ENCODE data around the gene CMTM4. TPM values are rescaled to one million over a fixed set of nuclear protein-coding genes. Genes with fewer than 3 reads are reported as not detected.

CMTM4 gene
- total RNA-seq, 4 donors from 2014 or later, result 14.2 to 22.7 (median 19.6) TPM

DNA sequence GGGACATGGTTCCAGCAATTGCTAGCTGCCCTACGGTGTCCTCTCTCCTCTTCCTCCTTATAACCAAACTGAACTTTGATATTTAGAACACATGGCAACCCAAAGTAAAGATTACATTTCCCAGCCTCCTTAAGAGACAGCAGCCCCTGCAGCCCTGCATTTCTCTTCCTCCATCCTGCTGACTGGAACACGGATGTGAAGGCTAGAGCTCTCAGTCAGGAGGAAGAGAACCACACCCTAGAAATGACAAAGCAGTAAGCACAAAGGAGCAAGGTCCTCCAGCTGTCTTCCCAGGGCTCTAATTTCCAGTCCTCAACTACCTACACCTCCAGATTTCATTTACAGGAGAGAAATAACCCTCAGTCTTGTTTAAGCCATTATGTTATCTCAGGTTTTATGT is 44.0 kb upstream of the CMTM4 start:
- H3K36me3 ChIP-seq, result peaks cover 0 to 70% (median 7%) of the 10 kb centered on the region in 3 donors
- 15 to 35% methylated on average over 2 of the region's 2 CpGs for WGBS, 2 donors
- H3K4me1 ChIP-seq, result peaks cover 4 to 78% (median 38%) of the 10 kb centered on the region in 4 donors

GRCh38 chr16:66740010-66740409 is 43.5 kb upstream of the CMTM4 start:
- H3K27ac ChIP-seq, result peak overlapping the region; percentile 79 to 96 (median 87)
- TF ChIP-seq EP300 (IDR thresholded peaks at IDR 0.05) (no peak), CTCF (IDR thresholded peaks at IDR 0.05) (peak in 3 of 5 experiments; percentile 37 to 58 (median 43))
- no peak for DNase-seq (ENCODE audit: low spot score in 2 of 2)
- H3K36me3 ChIP-seq, result peaks cover 0 to 70% (median 12%) of the 10 kb centered on the region in 3 donors
- no peaks in the 10 kb centered on the region for H3K9me3 ChIP-seq
- 24 to 41% methylated on average over 2 of the region's 2 CpGs for WGBS, 2 donors
- no peaks in the 10 kb centered on the region for H3K27me3 ChIP-seq
- H3K4me3 ChIP-seq, result no peak overlapping the region
- H3K4me1 ChIP-seq, result peaks cover 4 to 78% (median 38%) of the 10 kb centered on the region in 4 donors

More for the DNA sequence above, 44.0 kb upstream of the CMTM4 start:
- H3K9me3 ChIP-seq, result no peaks in the 10 kb centered on the region
- H3K4me3 ChIP-seq, result no peak overlapping the region
- peak overlapping the region; percentile 79 to 96 (median 87) for H3K27ac ChIP-seq
- TF ChIP-seq EP300 (IDR thresholded peaks at IDR 0.05), result no peak
- no peaks in the 10 kb centered on the region for H3K27me3 ChIP-seq
- no peak for DNase-seq (ENCODE audit: low spot score in 2 of 2)

GRCh38 chr16:66735891-66736290 is 39.3 kb upstream of the CMTM4 start:
- peak overlapping the region in 1 of 4 donors; percentile 96 for H3K27ac ChIP-seq
- TF ChIP-seq CTCF (IDR thresholded peaks at IDR 0.05) (no peak), EP300 (IDR thresholded peaks at IDR 0.05) (no peak), POLR2A (IDR thresholded peaks at IDR 0.05) (no peak)
- no peak for DNase-seq (ENCODE audit: low spot score in 2 of 2)
- peaks cover under 1 to 42% (median 18%) of the 10 kb centered on the region in 4 donors for H3K4me1 ChIP-seq
- 90 to 95% methylated on average over 4 of the region's 4 CpGs for WGBS, 2 donors
- peaks cover 0 to 88% (median 37%) of the 10 kb centered on the region in 3 donors for H3K36me3 ChIP-seq
- H3K4me3 ChIP-seq, result no peak overlapping the region
- H3K27me3 ChIP-seq, result no peaks in the 10 kb centered on the region
- no peaks in the 10 kb centered on the region for H3K9me3 ChIP-seq

DNA sequence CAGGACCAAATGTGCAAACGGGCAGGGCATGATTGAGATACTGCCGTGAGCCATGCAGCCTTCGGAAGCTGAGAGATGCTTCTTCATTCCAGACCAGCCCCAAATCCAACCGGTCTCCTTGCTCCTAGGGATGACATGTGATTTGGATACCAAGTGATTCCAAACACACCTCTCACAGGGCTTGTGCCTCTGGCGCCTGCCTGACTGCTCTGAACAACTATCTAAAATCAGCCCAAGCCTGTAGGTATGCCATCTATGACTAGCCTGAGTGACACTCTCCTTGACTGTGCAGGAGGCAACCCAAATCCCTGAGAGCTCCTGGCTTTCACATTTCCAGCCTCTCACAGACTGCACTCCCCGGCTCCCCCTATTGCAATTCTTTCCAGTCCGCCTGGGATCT is 34.6 kb upstream of the CMTM4 start:
- no peaks in the 10 kb centered on the region for H3K9me3 ChIP-seq
- H3K36me3 ChIP-seq, result peaks cover 0 to 93% (median 43%) of the 10 kb centered on the region in 3 donors
- TF ChIP-seq POLR2A (IDR thresholded peaks at IDR 0.05) (no peak), EP300 (IDR thresholded peaks at IDR 0.05) (no peak), CTCF (IDR thresholded peaks at IDR 0.05) (no peak)
- H3K27me3 ChIP-seq, result no peaks in the 10 kb centered on the region
- no peak overlapping the region for H3K27ac ChIP-seq
- peaks cover 0 to 16% (median 0%) of the 10 kb centered on the region in 4 donors for H3K4me1 ChIP-seq
- 75 to 90% methylated on average over 7 of the region's 7 CpGs for WGBS, 2 donors
- H3K4me3 ChIP-seq, result no peak overlapping the region
- DNase-seq (ENCODE audit: low spot score in 2 of 2), result no peak

DNA sequence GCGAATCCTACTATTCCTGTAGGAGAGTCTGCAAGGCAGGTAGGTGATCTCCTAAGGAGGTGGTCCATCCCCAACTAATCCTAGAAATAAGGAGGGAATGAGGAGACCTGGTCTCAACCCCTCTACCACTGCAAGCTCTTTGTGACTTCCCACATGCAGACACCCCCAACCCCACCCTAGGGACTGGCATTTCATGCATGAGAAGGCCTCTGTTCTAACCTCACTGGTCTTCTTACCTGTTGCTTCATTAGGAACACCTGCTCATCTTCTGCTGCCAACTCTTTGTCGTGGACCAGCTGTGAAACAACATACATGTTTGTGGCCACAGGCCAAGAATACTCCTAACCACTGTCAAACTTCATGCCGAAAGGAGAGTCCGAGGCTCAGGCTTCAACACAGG is 32.3 kb upstream of the CMTM4 start:
- Histone ChIP-seq H3K4me1 (peaks cover 0 to 16% (median 0%) of the 10 kb centered on the region in 4 donors), H3K27ac (peak overlapping the region in 1 of 4 donors; percentile 50), H3K36me3 (peaks cover 2 to 93% (median 46%) of the 10 kb centered on the region in 3 donors), H3K9me3 (no peaks in the 10 kb centered on the region), H3K27me3 (no peaks in the 10 kb centered on the region), H3K4me3 (no peak overlapping the region)
- no peak for TF ChIP-seq EP300 (IDR thresholded peaks at IDR 0.05)
- no peak for TF ChIP-seq CTCF (IDR thresholded peaks at IDR 0.05)
- no peak for TF ChIP-seq POLR2A (IDR thresholded peaks at IDR 0.05)
- DNase-seq (ENCODE audit: low spot score in 2 of 2), result no peak
- WGBS, 2 donors, result 72 to 75% methylated on average over 4 of the region's 4 CpGs

All from tibial nerve (tissue), 4 donors.